ENCODE data around the gene CD248.

DNA sequence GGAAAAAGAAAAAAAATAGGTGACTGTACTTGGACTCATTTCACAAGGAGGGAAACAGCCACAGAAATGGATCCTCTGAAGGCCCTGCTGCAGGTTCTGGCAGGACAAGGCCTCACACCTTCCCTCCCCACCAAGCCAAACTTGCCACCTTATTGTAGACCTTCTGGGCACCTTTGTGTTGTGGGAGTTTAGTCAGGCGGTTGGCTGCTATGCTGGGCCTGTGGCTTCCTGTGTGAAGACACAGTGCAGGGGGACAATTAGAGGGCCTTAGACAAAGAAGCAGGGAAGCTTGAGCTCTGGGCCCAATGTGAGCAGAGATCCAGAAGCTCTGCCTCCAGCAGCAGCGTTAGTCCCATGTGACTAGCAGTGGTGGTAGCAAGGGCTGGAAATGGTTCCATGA is 44.2 kb downstream of the CD248 start:
- TF ChIP-seq EZH2phosphoT487 (IDR thresholded peaks at IDR 0.05; ENCODE audit: unreplicated experiment) (no peak), CTCF (conservative IDR thresholded peaks at IDR 0.05; ENCODE audit: low read depth in 2 of 2) (no peak)
- TF ChIP-seq, protein P1, sequence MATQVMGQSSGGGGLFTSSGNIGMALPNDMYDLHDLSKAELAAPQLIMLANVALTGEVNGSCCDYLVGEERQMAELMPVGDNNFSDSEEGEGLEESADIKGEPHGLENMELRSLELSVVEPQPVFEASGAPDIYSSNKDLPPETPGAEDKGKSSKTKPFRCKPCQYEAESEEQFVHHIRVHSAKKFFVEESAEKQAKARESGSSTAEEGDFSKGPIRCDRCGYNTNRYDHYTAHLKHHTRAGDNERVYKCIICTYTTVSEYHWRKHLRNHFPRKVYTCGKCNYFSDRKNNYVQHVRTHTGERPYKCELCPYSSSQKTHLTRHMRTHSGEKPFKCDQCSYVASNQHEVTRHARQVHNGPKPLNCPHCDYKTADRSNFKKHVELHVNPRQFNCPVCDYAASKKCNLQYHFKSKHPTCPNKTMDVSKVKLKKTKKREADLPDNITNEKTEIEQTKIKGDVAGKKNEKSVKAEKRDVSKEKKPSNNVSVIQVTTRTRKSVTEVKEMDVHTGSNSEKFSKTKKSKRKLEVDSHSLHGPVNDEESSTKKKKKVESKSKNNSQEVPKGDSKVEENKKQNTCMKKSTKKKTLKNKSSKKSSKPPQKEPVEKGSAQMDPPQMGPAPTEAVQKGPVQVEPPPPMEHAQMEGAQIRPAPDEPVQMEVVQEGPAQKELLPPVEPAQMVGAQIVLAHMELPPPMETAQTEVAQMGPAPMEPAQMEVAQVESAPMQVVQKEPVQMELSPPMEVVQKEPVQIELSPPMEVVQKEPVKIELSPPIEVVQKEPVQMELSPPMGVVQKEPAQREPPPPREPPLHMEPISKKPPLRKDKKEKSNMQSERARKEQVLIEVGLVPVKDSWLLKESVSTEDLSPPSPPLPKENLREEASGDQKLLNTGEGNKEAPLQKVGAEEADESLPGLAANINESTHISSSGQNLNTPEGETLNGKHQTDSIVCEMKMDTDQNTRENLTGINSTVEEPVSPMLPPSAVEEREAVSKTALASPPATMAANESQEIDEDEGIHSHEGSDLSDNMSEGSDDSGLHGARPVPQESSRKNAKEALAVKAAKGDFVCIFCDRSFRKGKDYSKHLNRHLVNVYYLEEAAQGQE (IDR thresholded peaks at IDR 0.05; ENCODE audit: unreplicated experiment) = no peak
